ENCODE results near the gene GPATCH3.
A peak's percentile ranks its signal among the peaks of the same experiment; 100 is the strongest.
"Not testable (repeated sequence)": the region's sequence is repeated elsewhere in the genome, so short reads cannot be mapped to it uniquely, and the experiment has no call there.

GPATCH3 gene

DNA sequence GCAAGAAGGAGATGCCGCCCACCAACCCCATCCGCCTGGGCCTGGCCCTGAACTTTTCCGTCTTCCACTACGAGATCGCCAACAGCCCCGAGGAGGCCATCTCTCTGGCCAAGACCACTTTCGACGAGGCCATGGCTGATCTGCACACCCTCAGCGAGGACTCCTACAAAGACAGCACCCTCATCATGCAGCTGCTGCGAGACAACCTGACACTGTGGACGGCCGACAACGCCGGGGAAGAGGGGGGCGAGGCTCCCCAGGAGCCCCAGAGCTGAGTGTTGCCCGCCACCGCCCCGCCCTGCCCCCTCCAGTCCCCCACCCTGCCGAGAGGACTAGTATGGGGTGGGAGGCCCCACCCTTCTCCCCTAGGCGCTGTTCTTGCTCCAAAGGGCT lies 36.6 kb downstream of the GPATCH3 start:
- DNase-seq: peak; percentile 55

DNA sequence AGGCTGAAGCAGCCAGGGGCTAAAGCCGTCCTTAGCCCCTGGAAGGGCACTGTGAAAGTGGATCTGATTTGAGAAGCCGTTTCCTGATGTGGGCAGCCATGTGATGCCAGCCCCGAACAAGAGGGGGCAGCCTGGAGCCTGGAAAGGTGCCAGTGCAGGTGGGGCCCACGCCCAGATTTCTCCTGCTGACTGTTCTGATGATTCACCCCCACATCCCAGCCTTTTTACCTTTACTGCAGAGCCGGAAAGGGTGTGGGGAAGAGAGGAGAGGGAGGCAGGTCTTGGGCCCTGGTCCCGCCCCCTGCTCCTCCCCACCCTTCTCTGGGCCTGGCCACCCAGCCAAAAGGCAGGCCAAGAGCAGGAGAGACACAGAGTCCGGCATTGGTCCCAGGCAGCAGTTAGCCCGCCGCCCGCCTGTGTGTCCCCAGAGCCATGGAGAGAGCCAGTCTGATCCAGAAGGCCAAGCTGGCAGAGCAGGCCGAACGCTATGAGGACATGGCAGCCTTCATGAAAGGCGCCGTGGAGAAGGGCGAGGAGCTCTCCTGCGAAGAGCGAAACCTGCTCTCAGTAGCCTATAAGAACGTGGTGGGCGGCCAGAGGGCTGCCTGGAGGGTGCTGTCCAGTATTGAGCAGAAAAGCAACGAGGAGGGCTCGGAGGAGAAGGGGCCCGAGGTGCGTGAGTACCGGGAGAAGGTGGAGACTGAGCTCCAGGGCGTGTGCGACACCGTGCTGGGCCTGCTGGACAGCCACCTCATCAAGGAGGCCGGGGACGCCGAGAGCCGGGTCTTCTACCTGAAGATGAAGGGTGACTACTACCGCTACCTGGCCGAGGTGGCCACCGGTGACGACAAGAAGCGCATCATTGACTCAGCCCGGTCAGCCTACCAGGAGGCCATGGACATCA lies 37.2 kb downstream of the GPATCH3 start, which contains the start of gene SFN:
TSS of gene SFN (plus strand) at position 369 of the 904 bp plus-strand sequence. CDS start at position 433, 64 bp downstream.
- DNase-seq: peak; percentile 97

DNA sequence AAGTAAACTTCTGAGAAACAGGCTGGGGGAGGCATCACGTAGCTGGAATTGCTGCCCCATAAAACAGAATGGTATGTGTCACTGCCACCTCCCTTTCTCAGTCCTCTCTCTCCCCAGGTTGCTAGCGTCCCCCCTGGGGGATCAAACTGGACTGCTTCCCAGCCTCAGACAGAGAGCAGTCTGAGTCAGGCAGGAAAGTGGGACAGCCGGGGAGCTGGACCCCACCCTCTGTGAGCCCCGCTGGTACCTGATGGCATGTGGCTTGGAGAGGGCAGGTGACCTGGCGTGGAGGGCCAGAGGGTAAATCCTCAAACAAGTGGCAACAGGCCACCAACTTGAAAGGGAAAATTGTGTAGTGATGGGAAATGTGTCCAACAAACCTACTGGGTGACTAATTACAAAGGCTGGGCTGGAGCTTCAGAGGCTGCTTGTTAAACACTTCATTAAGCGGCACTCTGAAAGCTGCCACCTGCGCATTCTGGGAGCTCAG lies 38.3 kb downstream of the GPATCH3 start:
- peak; percentile 40 for DNase-seq

DNA sequence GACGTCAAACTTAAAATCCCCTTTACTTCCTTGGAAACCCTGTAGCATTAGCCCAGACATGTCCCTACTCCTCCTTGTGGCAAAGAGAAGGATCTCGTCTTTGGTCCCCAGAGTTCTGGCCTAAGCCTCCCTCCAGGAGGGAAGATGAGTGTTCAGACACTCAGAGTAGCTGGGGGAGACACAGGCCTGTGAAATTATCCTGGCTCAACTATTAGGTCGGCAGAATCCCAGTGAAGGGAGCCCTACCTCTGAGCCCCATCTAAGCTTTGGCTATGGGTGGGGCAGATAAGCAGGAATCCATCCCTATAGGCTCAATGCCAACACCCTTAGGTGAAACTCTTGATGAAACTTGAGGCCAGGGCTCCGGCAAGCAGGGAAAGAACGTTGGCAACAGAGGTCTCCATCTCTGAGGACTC lies 39.0 kb downstream of the GPATCH3 start:
- DNase-seq: peak; percentile 1

DNA sequence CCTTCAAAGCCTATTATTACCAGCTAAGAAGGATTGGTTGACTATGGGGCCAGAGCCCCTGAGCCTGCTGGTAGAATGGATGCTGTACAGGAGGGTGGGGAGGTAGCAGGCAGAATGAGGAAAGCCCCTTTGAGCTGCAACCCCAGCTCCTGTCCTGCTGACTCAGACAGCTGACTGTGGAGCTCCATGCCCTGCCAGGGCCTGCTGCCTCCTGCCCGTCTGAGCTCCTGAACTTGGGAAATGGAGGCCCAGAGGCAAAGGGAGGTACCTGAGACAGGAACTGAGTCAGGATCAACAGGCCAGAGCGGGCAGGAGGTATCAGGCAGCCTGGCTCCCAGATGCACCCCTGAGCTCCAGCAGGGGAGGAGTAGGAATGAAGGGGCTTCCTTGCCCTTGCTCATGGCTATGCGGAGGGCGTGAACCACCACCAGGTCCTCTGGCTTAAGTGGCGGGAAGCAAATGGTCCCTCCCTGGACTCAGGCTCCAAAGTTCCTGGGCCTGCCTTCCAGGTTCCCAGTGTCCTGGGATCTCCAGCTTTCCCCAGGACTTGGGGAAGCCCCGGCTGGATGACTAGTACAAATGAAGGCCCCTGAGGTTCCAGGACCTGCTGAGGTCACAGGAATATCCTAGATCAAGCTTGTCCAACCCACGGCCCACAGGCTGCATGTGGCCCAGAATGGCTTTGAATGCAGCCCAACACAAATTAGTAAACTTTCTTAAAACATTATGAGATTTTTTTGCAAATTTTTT lies 41.2 kb downstream of the GPATCH3 start:
- DNase-seq: no peak

DNA sequence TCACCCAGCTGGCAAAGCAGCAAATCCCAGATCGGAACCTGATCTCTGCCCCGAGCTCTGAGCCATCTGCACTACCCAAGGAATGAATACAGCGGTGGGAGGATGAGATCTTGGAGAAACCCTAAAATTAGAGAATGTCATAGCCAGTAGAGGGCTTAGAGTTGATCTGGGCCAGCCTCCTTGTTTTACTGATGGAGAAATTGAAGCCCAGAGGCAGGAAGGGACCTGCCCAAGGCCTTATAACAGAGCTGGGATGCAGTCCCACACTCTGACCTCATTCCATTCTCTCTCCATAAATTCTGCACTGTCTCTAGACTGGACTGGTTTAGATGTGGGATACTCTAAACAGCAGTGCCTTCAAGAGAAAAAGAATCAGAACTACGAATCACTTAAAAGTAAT lies 42.1 kb downstream of the GPATCH3 start:
- DNase-seq: no peak

DNA sequence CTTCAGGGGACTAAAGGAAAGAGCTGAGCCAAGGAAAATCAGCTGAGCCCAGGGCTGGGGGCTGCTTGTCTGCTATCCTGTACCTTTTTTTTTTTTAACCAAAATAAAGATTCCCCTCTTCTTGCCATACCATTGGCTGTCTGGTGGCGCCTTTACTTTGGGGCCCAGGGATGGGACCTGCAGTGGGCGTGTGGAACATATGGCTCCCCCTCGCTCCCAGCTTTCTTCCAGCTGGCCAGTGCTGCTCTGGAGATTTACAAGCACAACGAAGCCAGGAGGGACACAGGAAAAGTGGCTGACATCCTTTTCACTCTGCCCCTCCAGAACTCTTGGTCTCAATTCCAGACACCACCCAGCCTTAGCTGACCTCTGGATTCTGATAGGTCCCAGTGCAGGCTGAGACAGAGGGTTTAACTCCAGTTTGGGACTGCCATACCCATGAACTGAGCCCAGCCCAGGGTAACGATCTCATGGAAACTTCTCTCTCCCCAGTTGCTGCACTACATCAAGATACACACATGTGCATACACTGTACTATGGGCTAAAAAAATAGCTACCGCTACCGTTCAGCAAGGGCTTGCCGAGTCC lies 42.7 kb downstream of the GPATCH3 start:
- DNase-seq: no peak

DNA sequence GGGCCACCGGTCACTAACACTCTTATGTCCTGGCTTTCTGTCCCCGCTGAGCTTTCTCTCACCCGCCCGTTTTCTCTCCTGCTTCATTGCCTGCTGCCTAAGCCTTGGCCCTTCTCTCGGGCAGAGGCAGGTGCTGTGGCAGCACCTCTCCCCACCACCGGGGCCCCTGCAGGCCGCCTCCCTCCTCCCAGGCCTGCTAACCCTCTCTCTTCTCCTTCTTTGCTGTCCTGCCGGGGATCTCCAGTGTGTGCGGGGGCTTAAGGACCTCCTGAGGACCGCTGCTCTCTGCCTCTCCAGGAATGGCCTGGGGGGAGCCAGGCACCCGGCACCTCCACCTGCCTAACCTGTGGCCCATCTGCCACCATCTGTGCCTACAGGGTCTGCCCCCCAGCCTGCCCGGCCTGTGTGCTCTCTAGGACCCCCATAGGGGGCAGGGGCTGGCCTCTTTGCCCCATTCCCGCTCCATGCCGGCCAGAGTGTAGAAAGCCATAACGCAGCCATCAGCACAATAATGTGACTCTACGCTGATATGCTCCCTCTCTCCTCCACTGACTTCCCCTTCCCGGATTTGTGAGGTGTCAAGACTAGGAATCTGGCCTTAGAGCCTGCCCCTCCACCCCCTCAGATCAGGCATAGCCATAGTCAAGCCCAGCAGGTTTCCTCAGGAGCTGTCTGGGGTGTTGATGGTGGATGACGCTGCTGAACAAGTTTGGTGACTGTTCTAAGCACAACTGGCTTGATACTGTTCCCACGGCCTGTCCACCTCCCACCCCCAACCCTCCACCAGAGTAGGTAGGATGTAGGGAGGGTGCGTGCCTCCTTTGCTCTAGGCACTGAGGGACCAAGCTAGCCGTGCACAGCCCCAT lies 43.4 kb downstream of the GPATCH3 start:
- no peak for DNase-seq

DNA sequence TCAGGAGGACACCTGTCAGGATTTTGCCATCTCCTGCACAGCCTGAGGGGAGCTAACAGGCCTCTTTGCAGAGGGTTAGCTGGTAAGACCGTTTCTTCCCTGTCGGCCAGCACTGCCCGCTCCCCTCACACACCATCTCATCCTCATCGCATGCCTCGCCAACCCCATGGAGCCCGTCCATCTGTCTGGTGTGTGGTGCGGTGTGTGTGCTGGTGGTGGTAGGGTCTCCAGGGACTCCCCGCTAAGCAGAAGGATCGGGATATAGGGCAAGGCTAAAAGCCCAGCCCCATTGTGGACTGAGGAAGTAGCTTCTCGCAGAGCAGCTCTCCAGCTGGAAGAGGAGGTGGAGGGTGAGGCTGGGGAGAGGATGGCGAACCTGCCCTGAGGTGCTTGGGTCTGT lies 44.1 kb downstream of the GPATCH3 start:
- no peak for DNase-seq

DNA sequence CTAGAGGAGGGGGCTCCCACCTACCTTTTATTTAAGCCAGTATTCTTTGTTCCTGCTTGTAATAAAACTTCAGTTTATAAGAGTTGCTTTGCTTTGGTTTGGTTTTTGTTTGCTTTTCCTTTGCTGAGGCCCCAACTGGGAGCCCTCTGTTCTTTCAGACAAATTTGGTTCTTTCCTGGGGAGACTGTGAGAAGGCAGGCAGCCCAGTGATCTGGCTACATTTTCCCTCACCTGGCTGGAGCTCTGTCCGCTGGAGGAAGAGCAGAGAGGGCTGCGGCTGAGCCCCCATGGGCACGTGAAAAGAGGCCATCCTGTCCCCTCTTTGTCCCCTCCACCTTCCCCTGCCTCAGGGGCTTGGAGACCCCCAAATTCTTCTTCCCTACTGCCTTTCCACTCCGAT lies 44.6 kb downstream of the GPATCH3 start:
- DNase-seq: no peak

DNA sequence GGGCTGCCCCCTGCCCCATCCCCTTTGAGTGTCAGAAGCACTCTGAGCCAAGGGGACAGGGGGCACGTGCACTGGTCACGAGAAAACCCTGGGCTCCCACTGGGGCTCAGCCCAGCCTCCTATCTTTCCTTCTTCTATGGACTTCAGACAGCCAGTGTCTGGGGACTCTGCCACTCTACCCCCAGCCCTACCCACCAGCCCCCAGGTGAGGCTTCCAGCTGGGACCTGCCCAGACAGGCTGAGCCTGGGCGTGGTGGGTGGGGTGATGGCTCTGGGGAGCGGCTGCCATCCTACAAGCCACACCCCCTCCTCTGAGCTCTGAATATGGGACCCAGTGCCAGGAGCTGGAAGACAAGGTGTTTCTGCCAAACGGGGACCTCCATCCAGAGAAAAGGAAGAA lies 45.4 kb downstream of the GPATCH3 start:
- DNase-seq: peak; percentile 22

DNA sequence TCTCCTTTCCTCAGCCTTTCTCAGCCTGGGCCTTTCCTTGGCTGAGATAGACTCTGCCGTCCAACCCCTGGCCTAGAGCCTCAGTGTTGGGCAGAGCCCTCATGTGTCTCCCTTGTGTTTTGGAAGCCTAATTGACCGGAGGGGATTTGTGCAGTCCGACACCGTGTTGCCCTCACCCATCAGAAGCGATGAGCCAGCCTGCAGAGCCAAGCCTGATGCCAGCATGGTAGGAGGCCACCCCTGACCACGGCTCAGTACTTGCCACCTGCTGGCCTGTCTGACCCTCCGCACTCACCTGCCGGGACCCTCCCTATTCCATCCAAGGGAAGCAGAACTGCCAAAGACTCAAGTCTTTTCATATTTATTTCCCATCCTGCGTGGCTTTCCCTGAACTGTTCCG lies 46.7 kb downstream of the GPATCH3 start:
- DNase-seq: no peak

DNA sequence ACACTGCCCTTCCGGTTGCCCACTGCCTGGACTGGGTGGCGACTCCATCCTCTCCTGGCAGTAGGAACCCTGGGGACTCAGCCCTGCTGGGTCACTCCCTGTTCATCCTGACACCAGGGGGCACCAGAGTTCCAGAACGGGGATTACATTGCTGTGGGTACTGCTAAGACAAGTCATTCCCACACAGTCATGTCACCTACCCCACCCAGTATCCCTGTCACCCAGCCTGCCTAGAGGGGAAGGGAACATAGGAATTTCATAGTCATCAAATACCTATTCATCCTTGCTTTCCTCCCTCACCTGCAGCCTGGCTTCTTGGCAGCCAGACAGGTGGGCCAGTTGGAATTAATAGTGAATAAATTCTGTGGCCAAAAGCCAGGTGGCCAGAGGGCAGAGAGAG lies 47.1 kb downstream of the GPATCH3 start:
- peak; percentile 77 for DNase-seq

DNA sequence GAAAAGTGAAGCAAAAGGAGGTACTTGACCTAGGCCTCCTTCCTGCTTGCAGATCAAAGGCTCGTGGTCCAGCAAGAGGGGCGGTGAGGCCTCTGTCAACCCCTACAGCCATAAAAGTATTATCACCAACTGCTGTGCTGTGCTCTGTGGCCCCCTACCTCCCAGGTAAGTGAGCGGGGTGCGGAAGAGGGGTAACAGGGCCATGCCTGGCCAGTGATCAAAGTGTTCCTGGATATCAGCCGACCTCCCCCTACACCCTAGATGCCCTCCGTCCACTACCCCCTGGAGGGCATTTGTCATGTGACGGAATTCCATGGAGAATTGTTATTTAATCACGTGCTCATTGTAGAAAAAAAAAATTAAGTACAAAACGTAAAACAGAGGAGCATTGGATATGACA lies 47.6 kb downstream of the GPATCH3 start:
- DNase-seq: no peak

DNA sequence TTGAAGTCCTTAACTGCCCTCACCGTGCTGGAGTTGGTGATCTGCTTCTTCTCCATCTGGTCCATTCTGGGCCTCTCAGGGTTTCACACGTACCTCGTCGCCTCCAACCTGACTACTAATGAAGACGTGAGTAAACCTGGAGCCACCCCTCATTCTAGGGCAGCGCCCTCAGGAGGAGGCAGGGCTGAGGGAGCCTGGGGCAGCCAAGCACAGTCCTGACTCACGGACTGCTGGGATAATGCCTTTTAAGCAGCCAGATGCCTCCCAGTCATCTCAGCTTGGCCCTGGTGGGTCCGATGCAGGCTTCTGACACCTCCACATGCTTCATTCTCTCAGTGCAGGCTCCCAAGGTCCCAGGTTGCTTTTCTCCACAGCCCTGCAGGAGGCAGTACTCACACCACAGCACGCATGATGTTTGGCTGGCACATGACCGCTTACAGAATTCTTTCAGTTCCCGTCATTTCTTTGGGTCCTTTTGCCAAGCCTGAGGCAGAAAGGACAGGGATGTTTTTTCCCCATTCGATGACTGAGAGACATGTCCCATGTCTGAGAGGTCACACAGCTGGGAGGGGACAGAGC lies 49.1 kb downstream of the GPATCH3 start:
- DNase-seq: no peak

DNA sequence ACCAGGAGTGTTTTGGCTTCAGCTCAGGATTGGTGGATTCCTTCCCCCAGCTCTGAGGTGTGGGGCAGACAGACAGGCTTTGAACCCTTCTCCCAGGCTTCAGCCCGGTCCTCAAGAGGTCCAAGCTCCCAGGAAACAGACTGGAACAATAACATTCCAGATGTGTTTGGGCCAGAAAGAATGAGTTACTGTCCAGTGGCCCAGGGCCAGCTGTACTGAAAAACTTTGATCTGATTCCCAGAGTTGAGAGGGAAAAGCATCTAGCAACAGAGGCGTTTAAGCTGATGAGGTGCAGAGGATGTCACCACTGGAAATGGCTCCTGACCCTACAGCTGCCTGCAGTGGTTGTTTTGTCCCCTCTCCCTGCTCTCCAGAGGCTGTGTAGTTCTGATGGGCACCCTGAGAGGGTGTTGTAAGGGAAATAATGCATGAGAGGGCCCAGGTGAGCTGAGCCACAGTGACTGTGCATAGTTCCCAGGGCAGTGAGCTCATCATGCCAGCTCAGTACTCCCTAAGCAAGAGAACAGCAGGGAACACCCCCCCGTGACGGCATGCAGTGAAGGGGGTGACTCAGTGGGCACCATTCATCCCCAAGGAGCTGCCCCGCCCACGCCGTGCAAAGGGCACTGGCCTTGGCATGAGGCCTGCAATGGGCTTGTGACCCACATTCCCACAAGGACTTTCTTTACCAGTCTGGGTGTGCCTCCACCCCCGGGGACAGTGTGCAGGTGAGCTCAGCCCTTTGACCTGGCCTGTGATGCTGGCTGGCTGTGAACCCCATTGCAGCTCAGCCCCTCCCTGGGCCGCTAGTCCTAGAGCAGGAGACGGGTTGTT lies 51.1 kb downstream of the GPATCH3 start:
- no peak for DNase-seq

DNA sequence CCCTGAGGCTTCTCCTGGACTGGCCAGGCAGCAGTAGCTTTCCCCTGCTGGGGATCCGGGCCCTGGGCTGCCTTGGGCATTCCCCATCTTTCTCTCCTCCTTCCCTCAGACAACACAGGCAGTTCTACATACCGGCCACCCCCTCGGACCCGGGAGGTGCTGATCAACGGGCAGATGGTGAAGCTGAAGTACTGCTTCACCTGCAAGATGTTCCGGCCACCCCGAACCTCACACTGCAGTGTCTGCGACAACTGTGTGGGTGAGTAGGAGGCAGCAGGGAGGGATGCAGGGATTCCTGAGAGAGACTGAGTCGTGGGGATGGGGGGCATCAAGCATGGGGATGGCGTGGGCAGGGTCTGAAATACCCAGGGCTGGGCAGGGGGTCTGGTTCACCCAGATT lies 51.8 kb downstream of the GPATCH3 start:
- no peak for DNase-seq

DNA sequence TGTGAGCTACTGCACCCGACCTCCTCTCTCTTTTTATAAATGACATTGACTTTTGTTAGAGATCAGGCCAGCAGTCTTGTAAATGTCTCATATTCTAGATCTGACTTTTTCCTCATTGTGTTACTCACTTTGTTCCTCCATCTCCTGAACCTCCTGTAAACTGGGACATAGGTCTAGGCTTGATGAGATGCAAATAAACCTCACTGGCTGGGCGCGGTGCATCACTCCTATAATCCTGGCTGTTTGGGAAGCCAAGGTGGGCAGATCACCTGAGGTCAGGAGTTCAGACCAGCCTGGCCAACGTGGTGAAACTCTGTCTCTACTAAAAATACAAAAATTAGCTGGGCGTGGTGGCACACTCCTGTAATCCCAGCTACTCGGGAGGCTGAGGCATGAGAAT lies 52.4 kb downstream of the GPATCH3 start:
- DNase-seq: not testable (repeated sequence)

DNA sequence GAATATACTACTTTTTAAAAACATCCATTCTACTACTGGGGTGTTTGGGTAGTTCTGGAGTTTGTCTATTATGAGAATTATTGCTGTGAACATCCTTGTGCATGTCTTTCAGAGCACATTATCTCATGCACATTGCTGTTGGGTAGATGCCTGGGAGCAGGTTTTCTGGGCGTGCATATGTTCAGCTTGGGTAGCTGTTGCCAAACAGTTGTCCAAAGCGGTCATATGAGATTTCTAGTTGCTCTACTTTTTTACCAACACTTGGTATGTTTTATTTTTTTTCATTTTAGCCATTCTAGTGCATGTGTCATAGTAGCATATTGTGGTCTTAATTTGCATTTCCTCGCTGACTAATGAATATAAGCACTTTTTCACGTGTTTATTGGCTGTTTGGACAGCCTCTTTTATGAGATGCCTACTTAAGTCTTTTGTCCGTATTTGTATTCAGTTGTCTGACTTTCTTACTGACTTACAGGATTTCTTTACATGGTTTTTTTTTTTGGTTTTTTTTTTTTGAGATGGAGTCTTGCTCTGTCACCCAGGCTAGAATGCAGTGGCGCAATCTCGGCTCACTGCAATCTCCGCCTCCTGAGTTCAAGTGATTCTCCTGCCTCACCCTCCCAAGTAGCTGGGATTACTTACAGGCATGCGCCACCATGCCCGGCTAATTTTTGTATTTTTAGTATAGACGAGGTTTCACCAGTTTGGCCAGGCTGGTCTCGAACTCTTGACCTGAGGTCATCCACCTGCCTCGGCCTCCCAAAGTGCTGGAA lies 55.7 kb downstream of the GPATCH3 start:
- DNase-seq: no peak
